MM.1S (cell line): ENCODE results near the gene MEGF6.

Experiments used
- CTCF ChIP-seq: fragments of 300-600 bp; sonication (generic); IDR thresholded peaks from 2 replicates; pipeline ENCODE4 v1.5.1; 2016; ENCODE audit warnings: antibody characterized with exemption, low read length, mixed read lengths
- EZH2 ChIP-seq: fragments of 300-600 bp; sonication (generic); optimal IDR thresholded peaks from 2 replicates; pipeline ENCODE3; 2017; ENCODE audit warnings: low read depth, mild to moderate bottlenecking, antibody characterized with exemption, low read length, mixed read lengths

- TF ChIP-seq CTCF (no peak), EZH2 (no peak)
Observed at GRCh38 chr1:3551290-3551678, 60.0 kb downstream of the MEGF6 start.
